Panc1 (cell line): ENCODE measurements around the gene AMBRA1. TPM values are rescaled to one million over a fixed set of nuclear protein-coding genes. Genes with fewer than 3 reads are reported as not detected.
"Not testable (repeated sequence)": the region's sequence is repeated elsewhere in the genome, so short reads cannot be mapped to it uniquely, and the experiment has no call there.

Experiments
- ATAC-seq: fragments of 200-7000 bp; cut with Tn5 transposase; 2 replicates; pipeline ENCODE4 v1.9.1; 2020; ENCODE audit warnings: mild to moderate bottlenecking, moderate library complexity
- BruUV-seq: library from RNA; stranded (reverse); fragments of 400-500 nt; replicated peaks from 2 replicates; lab custom pipeline; 2021; lab: Mats Ljungman, UMichigan
- CTCF ChIA-PET: fragments of 300-600 bp; sonication (Branson Sonifier 250); formaldehyde crosslinking; loops from one replicate; lab custom pipeline; 2022; ENCODE audit warnings: antibody characterized with exemption; lab: Charles Lee
- POLR2A ChIA-PET: fragments of 300-600 bp; sonication (Branson Sonifier 250); formaldehyde crosslinking; loops from one replicate; lab custom pipeline; 2022; ENCODE audit warnings: antibody characterized with exemption; lab: Charles Lee
- DNase-seq: peaks from one replicate; pipeline ENCODE4 v3.0.0-alpha.2; 2010; ENCODE audit warnings: low read depth, low spot score
- H3K27ac ChIP-seq: 2 replicates; pipeline ENCODE4 v1.5.1; 2011; ENCODE audit warnings: mild to moderate bottlenecking, low read length, inconsistent platforms
- H3K27me3 ChIP-seq: fragments of 200-500 bp; sonication (Bioruptor generic); 2 replicates; pipeline ENCODE4 v1.6.0; 2014; ENCODE audit warnings: low read length, inconsistent platforms; ENCODE audit not compliant: control insufficient read depth, insufficient read depth
- H3K36me3 ChIP-seq: fragments of 200-500 bp; sonication (Bioruptor generic); 2 replicates; pipeline ENCODE4 v1.5.1; 2014; ENCODE audit warnings: inconsistent platforms, mild to moderate bottlenecking, low read length, moderate library complexity; ENCODE audit not compliant: control insufficient read depth, insufficient read depth
- H3K4me1 ChIP-seq: 2 replicates; pipeline ENCODE4 v1.5.1; 2011; ENCODE audit warnings: inconsistent platforms, mild to moderate bottlenecking, low read length, moderate library complexity; ENCODE audit not compliant: control insufficient read depth, insufficient read depth
- H3K4me3 ChIP-seq, 2 experiments: 2 replicates each; pipeline ENCODE4 v1.5.1; 2011 to 2012; ENCODE audit warnings: low read depth in 2 of 2, low read length in 2 of 2, mild to moderate bottlenecking in 2 of 2, inconsistent platforms in 1 of 2, moderate library complexity in 1 of 2
- H3K9me3 ChIP-seq: fragments of 200-500 bp; sonication (Bioruptor generic); 2 replicates; pipeline ENCODE4 v1.5.1; 2014; ENCODE audit warnings: low read depth, mild to moderate bottlenecking, inconsistent platforms, low read length, moderate library complexity; ENCODE audit not compliant: control insufficient read depth, insufficient read depth
- POLR2AphosphoS5 ChIP-seq: IDR thresholded peaks from 2 replicates; pipeline ENCODE4 v1.6.1; 2012; ENCODE audit warnings: mild to moderate bottlenecking, low read depth, low read length, moderate library complexity
- SIN3A ChIP-seq: IDR thresholded peaks from 2 replicates; pipeline ENCODE4 v1.6.1; 2012; ENCODE audit warnings: low read depth, mild to moderate bottlenecking, low read length, moderate library complexity, borderline replicate concordance; ENCODE audit not compliant: insufficient read depth
- TCF7L2 ChIP-seq: IDR thresholded peaks from 2 replicates; pipeline ENCODE4 v1.6.1; 2011; ENCODE audit warnings: mild to moderate bottlenecking, low read depth, low read length, inconsistent platforms
- in situ Hi-C: cut with HindIII; loops from 2 replicates; pipeline ENCODE4 v1.10.0; 2016; ENCODE audit warnings: low sequenced_read_pairs, low pct_unique_long_range_greater_than_20kb
- intact Hi-C: fragments of 100-400 bp; cut with micrococcal nuclease; formaldehyde crosslinking; loops from one replicate; pipeline ENCODE4 v1.10.0; 2022; ENCODE audit not compliant: unreplicated experiment
- total RNA-seq: library from RNA; stranded (reverse); gene quantifications from one replicate; pipeline ENCODE4 v1.2.1, GENCODE V29; 2021; ENCODE audit not compliant: unreplicated experiment
- TF ChIP-seq, protein P1 (sequence below): fragments of 450-650 bp; IDR thresholded peaks from 2 replicates; pipeline ENCODE4 v1.5.1; 2017; ENCODE audit warnings: mild to moderate bottlenecking
- TF ChIP-seq, protein P2 (sequence below), 2 experiments: IDR thresholded peaks; 2 replicates each; pipeline ENCODE4 v1.6.1; 2011 to 2012; ENCODE audit warnings: low read depth in 2 of 2, control low read depth in 1 of 2, low read length in 1 of 2, mild to moderate bottlenecking in 1 of 2, moderate library complexity in 1 of 2; ENCODE audit not compliant: insufficient read depth in 1 of 2

AMBRA1 gene
- total RNA-seq, 1 experiment from 2014 or later, result 40.0 TPM

DNA sequence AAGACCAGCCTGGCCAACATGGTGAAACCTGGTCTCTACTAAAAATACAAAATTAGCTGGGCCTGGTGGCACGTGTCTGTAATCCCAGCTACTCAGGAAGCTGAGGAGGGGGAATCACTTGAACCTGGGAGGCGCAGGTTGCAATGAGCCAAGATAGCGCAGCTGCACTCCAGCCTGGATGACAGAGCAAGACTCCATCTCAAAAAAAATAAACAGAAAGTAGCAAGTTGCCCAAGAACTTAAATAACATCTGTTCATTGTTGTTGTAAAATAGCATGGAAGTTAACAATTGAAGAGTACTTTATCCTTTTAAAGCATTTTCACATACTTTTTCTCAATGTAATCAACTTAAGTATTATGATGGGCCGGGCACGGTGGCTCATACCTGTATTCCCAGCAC lies 5.7 kb downstream of the AMBRA1 start:
- Histone ChIP-seq H3K27me3 (no peaks in the 10 kb centered on the region), H3K4me1 (peaks cover 25% of the 10 kb centered on the region), H3K4me3 (no peak overlapping the region), H3K27ac (no peak overlapping the region), H3K36me3 (no peaks in the 10 kb centered on the region; the same call in 1 of the 2 replicates), H3K9me3 (no peaks in the 10 kb centered on the region)
- ChIA-PET CTCF (no interaction called here), POLR2A (interaction anchor here (0.7 kb wide), 1 partner anchor 36 kb away, joined by 3 read pairs; no protein-coding TSS in a partner anchor)
- intact Hi-C loops (no loop called here), in situ Hi-C loops (no loop called here)
- DNase-seq (no peak), ATAC-seq (no peak)
- BruUV-seq, result no TSS peak
- TF ChIP-seq, protein P1, sequence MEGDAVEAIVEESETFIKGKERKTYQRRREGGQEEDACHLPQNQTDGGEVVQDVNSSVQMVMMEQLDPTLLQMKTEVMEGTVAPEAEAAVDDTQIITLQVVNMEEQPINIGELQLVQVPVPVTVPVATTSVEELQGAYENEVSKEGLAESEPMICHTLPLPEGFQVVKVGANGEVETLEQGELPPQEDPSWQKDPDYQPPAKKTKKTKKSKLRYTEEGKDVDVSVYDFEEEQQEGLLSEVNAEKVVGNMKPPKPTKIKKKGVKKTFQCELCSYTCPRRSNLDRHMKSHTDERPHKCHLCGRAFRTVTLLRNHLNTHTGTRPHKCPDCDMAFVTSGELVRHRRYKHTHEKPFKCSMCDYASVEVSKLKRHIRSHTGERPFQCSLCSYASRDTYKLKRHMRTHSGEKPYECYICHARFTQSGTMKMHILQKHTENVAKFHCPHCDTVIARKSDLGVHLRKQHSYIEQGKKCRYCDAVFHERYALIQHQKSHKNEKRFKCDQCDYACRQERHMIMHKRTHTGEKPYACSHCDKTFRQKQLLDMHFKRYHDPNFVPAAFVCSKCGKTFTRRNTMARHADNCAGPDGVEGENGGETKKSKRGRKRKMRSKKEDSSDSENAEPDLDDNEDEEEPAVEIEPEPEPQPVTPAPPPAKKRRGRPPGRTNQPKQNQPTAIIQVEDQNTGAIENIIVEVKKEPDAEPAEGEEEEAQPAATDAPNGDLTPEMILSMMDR, result no peak
- TF ChIP-seq, protein P2, sequence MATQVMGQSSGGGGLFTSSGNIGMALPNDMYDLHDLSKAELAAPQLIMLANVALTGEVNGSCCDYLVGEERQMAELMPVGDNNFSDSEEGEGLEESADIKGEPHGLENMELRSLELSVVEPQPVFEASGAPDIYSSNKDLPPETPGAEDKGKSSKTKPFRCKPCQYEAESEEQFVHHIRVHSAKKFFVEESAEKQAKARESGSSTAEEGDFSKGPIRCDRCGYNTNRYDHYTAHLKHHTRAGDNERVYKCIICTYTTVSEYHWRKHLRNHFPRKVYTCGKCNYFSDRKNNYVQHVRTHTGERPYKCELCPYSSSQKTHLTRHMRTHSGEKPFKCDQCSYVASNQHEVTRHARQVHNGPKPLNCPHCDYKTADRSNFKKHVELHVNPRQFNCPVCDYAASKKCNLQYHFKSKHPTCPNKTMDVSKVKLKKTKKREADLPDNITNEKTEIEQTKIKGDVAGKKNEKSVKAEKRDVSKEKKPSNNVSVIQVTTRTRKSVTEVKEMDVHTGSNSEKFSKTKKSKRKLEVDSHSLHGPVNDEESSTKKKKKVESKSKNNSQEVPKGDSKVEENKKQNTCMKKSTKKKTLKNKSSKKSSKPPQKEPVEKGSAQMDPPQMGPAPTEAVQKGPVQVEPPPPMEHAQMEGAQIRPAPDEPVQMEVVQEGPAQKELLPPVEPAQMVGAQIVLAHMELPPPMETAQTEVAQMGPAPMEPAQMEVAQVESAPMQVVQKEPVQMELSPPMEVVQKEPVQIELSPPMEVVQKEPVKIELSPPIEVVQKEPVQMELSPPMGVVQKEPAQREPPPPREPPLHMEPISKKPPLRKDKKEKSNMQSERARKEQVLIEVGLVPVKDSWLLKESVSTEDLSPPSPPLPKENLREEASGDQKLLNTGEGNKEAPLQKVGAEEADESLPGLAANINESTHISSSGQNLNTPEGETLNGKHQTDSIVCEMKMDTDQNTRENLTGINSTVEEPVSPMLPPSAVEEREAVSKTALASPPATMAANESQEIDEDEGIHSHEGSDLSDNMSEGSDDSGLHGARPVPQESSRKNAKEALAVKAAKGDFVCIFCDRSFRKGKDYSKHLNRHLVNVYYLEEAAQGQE (IDR thresholded peaks at IDR 0.05; ENCODE audit: insufficient read depth in 1 of 2, low read depth in 2 of 2, low read length in 1 of 2), result no peak
- no peak for TF ChIP-seq SIN3A
- no peak for TF ChIP-seq POLR2AphosphoS5
- no peak for TF ChIP-seq TCF7L2

DNA sequence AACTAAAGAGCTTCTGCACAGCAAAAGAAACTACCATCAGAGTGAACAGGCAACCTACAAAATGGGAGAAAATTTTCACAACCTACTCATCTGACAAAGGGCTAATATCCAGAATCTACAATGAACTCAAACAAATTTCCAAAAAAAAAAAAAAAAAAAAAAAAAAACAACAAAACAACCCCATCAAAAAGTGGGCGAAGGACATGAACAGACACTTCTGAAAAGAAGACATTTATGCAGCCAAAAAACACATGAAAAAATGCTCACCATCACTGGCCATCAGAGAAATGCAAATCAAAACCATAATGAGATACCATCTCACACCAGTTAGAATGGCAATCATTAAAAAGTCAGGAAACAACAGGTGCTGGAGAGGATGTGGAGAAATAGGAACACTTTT lies 10.3 kb downstream of the AMBRA1 start:
- intact Hi-C loops, H3K4me1 ChIP-seq, H3K27ac ChIP-seq, CTCF ChIA-PET, BruUV-seq, POLR2A ChIA-PET, ATAC-seq, H3K4me3 ChIP-seq, DNase-seq, H3K36me3 ChIP-seq, H3K9me3 ChIP-seq, H3K27me3 ChIP-seq, in situ Hi-C loops: not testable (repeated sequence)

DNA sequence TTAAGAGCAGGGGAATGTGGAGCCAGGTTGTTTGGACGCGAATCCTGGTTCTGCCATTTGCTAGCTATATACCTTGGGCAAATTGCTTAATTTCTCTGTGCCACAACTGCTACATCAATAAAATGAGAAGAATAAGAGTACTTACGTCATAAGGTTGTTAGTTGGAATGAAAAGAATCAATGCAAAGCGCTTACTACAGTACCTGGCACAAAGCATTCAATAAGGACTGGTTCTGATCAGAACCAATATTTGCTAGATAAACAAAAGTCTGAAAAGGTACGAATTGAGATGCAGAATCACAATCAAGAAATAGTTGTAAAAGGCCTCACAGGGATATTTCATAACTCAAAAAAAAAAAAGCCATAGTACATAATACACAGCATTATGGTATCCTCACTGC lies 11.2 kb downstream of the AMBRA1 start:
- DNase-seq (no peak), ATAC-seq (no peak)
- no TSS peak for BruUV-seq
- Histone ChIP-seq H3K4me3 (no peak overlapping the region), H3K27me3 (no peaks in the 10 kb centered on the region), H3K27ac (no peak overlapping the region), H3K9me3 (no peaks in the 10 kb centered on the region), H3K4me1 (peaks cover 2% of the 10 kb centered on the region; the same call in 1 of the 2 replicates), H3K36me3 (no peaks in the 10 kb centered on the region)
- in situ Hi-C loops, result no loop called here
- CTCF ChIA-PET, result no interaction called here
- TF ChIP-seq, protein P2 (IDR thresholded peaks at IDR 0.05; ENCODE audit: insufficient read depth in 1 of 2, low read depth in 2 of 2, low read length in 1 of 2), result no peak
- TF ChIP-seq SIN3A (no peak), TCF7L2 (no peak), POLR2AphosphoS5 (no peak)
- TF ChIP-seq, protein P1, result no peak
- POLR2A ChIA-PET, result no interaction called here
- intact Hi-C loops, result no loop called here
